Activated CD4-positive, alpha-beta memory T cell treated with anti-CD3 and anti-CD28 coated beads for 36 hours (primary cell): ENCODE results near the gene LPP. TPM values are rescaled to one million over a fixed set of nuclear protein-coding genes. Genes with fewer than 3 reads are reported as not detected.

Source experiments
- CTCF ChIA-PET: fragments of 350-600 bp; sonication (Branson Sonifier 250); formaldehyde crosslinking; loops from one replicate; lab custom pipeline; 2021; ENCODE audit warnings: antibody characterized with exemption, inconsistent platforms; lab: Charles Lee
- POLR2A ChIA-PET: fragments of 350-600 bp; sonication (Branson Sonifier 250); formaldehyde crosslinking; loops from one replicate; lab custom pipeline; 2021; ENCODE audit warnings: antibody characterized with exemption; lab: Charles Lee
- DNase-seq: peaks from one replicate; pipeline ENCODE4 v3.0.0-alpha.2; 2020
- H3K27ac Mint-ChIP-seq: one replicate; pipeline ENCODE4 v1.8.0; 2021; ENCODE audit warnings: mixed read lengths
- H3K27me3 Mint-ChIP-seq: one replicate; pipeline ENCODE4 v1.8.0; 2021; ENCODE audit warnings: mixed read lengths
- H3K36me3 Mint-ChIP-seq: one replicate; pipeline ENCODE4 v1.8.0; 2021; ENCODE audit warnings: mixed read lengths
- H3K4me1 Mint-ChIP-seq: one replicate; pipeline ENCODE4 v1.8.0; 2021; ENCODE audit warnings: low read depth, mixed read lengths
- H3K4me3 Mint-ChIP-seq: one replicate; pipeline ENCODE4 v1.8.0; 2021; ENCODE audit warnings: mild to moderate bottlenecking, mixed read lengths
- H3K9me3 Mint-ChIP-seq: one replicate; pipeline ENCODE4 v1.8.0; 2021; ENCODE audit warnings: mixed read lengths
- intact Hi-C: fragments of 100-400 bp; cut with micrococcal nuclease; formaldehyde crosslinking; loops from one replicate; pipeline ENCODE4 v1.15.1; 2023
- total RNA-seq, 2 experiments: library from RNA; stranded (reverse); gene quantifications; one replicate each; pipeline ENCODE4 v1.2.3, GENCODE V29; 2021

LPP gene
- total RNA-seq, 2 experiments from 2014 or later = 41.0 to 43.6 TPM

DNA sequence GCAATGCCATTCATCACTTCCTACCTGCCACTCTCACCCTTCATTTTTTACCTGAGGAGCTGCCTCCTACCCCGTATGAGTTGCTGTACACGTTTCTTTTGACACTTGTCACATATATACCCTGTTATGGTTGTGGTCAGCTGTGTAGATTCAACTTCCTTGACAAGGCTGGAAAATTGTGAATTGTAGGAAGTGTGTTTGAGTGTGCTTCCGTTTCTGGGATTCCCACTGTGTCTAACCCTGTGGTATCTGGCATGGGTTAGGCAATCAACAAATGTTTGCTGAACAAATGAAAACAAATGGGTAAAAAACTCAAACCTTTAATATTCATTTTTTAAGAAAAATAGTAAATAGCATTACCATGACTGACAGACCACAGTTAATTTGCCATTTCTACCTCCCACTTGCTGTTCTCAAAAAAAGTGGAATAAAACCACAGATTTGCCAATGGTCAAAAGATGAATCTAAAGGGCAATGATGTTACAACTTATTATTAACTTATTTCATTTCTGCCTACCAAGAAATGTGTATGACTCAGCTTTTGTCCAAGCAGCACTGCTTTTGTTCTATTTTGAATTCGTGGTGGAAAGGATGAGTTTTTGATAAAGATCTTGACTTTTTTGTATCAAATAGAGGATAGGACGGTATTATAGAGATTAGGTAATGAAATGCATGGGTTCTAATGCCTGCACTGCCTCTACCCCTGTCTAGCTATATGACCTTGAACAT, 404.6 kb downstream of the LPP start:
- CTCF ChIA-PET = interaction anchor here (1.0 kb wide), 1 partner anchor 818 kb away, joined by 3 read pairs; no protein-coding TSS in a partner anchor
- H3K36me3 Mint-ChIP-seq = peaks cover 2% of the 10 kb centered on the region
- H3K4me3 Mint-ChIP-seq = no peak overlapping the region
- H3K27me3 Mint-ChIP-seq = no peaks in the 10 kb centered on the region
- intact Hi-C loops = no loop called here
- H3K27ac Mint-ChIP-seq = no peak overlapping the region
- POLR2A ChIA-PET = no interaction called here
- H3K9me3 Mint-ChIP-seq = no peaks in the 10 kb centered on the region
- H3K4me1 Mint-ChIP-seq = peaks cover 29% of the 10 kb centered on the region
- no peak for DNase-seq

DNA sequence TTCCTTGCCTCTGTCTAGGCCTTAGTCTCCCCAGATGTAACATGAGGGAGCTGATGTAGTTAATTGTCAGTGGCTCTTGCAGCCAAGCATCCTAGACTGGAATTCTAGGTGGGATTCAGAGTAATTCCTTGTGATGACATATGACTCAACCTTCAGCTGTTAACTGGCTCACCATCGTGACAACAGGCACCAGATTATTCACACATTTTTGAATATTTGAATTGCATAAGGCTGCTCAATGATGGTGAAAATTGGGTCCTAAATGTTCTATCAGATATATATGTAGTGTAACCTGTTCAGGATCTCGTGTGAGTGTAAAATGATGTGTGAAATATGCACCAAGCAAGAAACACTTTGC, 405.1 kb downstream of the LPP start:
- no peaks in the 10 kb centered on the region for H3K9me3 Mint-ChIP-seq
- H3K4me1 Mint-ChIP-seq = peaks cover 25% of the 10 kb centered on the region
- H3K27ac Mint-ChIP-seq = no peak overlapping the region
- DNase-seq = no peak
- ChIA-PET CTCF (no interaction called here), POLR2A (interaction anchor here (1.2 kb wide), 1 partner anchor 11 kb away, joined by 4 read pairs; no protein-coding TSS in a partner anchor)
- no peaks in the 10 kb centered on the region for H3K27me3 Mint-ChIP-seq
- H3K36me3 Mint-ChIP-seq = peaks cover 2% of the 10 kb centered on the region
- no peak overlapping the region for H3K4me3 Mint-ChIP-seq
- intact Hi-C loops = no loop called here

GRCh38 chr3:188559856-188560255, 405.9 kb downstream of the LPP start:
- intact Hi-C loops = no loop called here
- no peak overlapping the region for H3K27ac Mint-ChIP-seq
- ChIA-PET POLR2A (interaction anchor here (1.2 kb wide), 1 partner anchor 12 kb away, joined by 4 read pairs; no protein-coding TSS in a partner anchor), CTCF (no interaction called here)
- no peaks in the 10 kb centered on the region for H3K9me3 Mint-ChIP-seq
- no peak overlapping the region for H3K4me3 Mint-ChIP-seq
- H3K27me3 Mint-ChIP-seq = no peaks in the 10 kb centered on the region
- peaks cover 20% of the 10 kb centered on the region for H3K4me1 Mint-ChIP-seq
- H3K36me3 Mint-ChIP-seq = peaks cover 2% of the 10 kb centered on the region
- DNase-seq = no peak

DNA sequence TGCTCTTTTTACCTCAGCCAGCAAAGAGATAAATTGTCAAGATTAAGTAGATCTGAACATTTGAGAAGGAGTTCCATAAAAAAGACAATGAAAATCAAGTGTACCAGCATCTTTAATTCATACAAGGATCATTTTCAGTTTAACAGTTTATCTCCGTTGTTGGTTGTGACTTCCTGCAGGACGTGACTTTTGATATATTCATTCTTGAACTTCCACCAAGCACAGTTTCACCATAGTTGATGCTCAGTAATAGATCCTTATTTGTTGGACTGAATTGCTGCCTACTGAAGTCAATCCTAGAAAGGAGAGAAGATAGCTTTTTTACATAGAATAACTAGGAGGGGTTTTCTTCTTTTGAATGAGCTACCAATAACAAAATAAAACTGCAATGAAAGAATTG, 408.2 kb downstream of the LPP start:
- Mint-ChIP-seq H3K36me3 (peaks cover 2% of the 10 kb centered on the region), H3K27ac (no peak overlapping the region), H3K4me3 (no peak overlapping the region), H3K9me3 (no peaks in the 10 kb centered on the region), H3K27me3 (no peaks in the 10 kb centered on the region), H3K4me1 (peaks cover 20% of the 10 kb centered on the region)
- no peak for DNase-seq
- ChIA-PET CTCF (no interaction called here), POLR2A (interaction anchor here (0.6 kb wide), 1 partner anchor 95 kb away, joined by 3 read pairs; no protein-coding TSS in a partner anchor)
- intact Hi-C loops = no loop called here

GRCh38 chr3:188567478-188568195, 413.7 kb downstream of the LPP start:
- ChIA-PET POLR2A (no interaction called here), CTCF (no interaction called here)
- H3K4me3 Mint-ChIP-seq = no peak overlapping the region
- H3K27ac Mint-ChIP-seq = no peak overlapping the region
- H3K36me3 Mint-ChIP-seq = no peaks in the 10 kb centered on the region
- intact Hi-C loops = no loop called here
- DNase-seq = no peak
- H3K9me3 Mint-ChIP-seq = no peaks in the 10 kb centered on the region
- peaks cover under 1% of the 10 kb centered on the region for H3K4me1 Mint-ChIP-seq
- no peaks in the 10 kb centered on the region for H3K27me3 Mint-ChIP-seq

- Mint-ChIP-seq H3K27ac (no peak overlapping the region), H3K9me3 (no peaks in the 10 kb centered on the region), H3K4me1 (no peaks in the 10 kb centered on the region), H3K27me3 (no peaks in the 10 kb centered on the region), H3K36me3 (no peaks in the 10 kb centered on the region), H3K4me3 (no peak overlapping the region)
- DNase-seq = no peak
- POLR2A ChIA-PET = no interaction called here
- CTCF ChIA-PET = no interaction called here
- intact Hi-C loops = no loop called here
Measured at GRCh38 chr3:188568736-188569135, 414.8 kb downstream of the LPP start.

GRCh38 chr3:188571531-188572095, 417.7 kb downstream of the LPP start:
- H3K36me3 Mint-ChIP-seq = peaks cover 6% of the 10 kb centered on the region
- ChIA-PET POLR2A (no interaction called here), CTCF (no interaction called here)
- intact Hi-C loops = no loop called here
- no peak overlapping the region for H3K27ac Mint-ChIP-seq
- H3K9me3 Mint-ChIP-seq = no peaks in the 10 kb centered on the region
- DNase-seq = no peak
- H3K4me1 Mint-ChIP-seq = no peaks in the 10 kb centered on the region
- H3K4me3 Mint-ChIP-seq = no peak overlapping the region
- H3K27me3 Mint-ChIP-seq = no peaks in the 10 kb centered on the region

DNA sequence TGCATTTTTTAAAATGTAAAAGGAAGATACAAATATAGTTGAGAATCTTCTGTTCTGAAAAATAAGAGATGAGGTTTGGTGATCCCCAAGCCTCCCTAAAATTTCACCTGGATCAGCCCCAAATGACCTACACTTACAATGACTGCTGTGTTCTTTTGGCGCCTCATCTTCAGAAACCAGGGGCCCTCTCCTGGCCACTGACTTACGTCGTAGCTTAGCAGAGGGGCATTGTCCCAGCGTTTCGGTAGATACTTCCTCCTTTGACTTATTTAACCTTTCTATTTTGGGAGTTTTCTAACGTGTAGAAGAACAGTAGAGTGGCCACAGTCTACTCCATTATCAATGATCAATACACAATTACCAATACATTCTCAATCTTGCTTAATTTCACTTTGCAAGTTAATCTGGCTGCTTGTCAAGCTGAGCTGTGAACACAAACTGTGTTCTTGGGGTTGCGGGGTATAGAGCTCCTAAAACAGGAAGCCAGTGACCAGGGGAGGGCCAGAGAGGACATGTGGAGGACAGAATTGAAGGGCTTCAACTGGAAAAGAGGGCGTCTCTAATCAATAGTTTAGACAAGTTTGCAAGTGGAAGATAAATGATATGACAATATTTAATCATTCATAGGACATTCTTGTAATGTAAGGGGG, 419.5 kb downstream of the LPP start:
- H3K27ac Mint-ChIP-seq = no peak overlapping the region
- DNase-seq = no peak
- H3K36me3 Mint-ChIP-seq = peaks cover 6% of the 10 kb centered on the region
- H3K4me1 Mint-ChIP-seq = peaks cover under 1% of the 10 kb centered on the region
- no peaks in the 10 kb centered on the region for H3K9me3 Mint-ChIP-seq
- H3K27me3 Mint-ChIP-seq = no peaks in the 10 kb centered on the region
- CTCF ChIA-PET = no interaction called here
- intact Hi-C loops = no loop called here
- POLR2A ChIA-PET = no interaction called here
- no peak overlapping the region for H3K4me3 Mint-ChIP-seq

GRCh38 chr3:188573956-188574355, 420.0 kb downstream of the LPP start:
- Mint-ChIP-seq H3K9me3 (no peaks in the 10 kb centered on the region), H3K27me3 (no peaks in the 10 kb centered on the region), H3K36me3 (peaks cover 6% of the 10 kb centered on the region), H3K4me1 (peaks cover 6% of the 10 kb centered on the region), H3K27ac (no peak overlapping the region), H3K4me3 (no peak overlapping the region)
- DNase-seq = no peak
- POLR2A ChIA-PET = no interaction called here
- CTCF ChIA-PET = no interaction called here
- intact Hi-C loops = no loop called here

DNA sequence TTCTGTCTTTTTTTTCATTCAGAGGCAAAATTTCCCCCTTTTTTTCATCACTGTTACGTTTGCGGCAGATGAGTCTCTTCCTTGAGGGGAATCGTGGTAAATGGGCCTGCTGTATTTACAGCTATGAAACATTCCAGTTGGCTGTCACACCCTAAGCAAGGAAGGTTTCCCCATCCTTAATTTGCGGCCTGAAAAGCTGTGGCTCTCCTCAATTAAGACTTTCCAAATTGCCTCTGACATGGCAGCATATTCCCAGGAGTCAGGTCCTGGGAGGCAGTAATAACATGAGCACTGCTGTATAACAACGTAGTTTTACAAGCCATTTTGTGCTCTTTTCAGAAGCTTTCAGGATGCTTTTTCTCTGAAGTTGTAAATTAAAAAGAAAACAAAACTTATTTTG, 420.9 kb downstream of the LPP start:
- Mint-ChIP-seq H3K4me3 (no peak overlapping the region), H3K9me3 (no peaks in the 10 kb centered on the region), H3K27ac (no peak overlapping the region), H3K27me3 (no peaks in the 10 kb centered on the region), H3K36me3 (peaks cover 6% of the 10 kb centered on the region), H3K4me1 (peaks cover 7% of the 10 kb centered on the region)
- ChIA-PET POLR2A (interaction anchor here (0.7 kb wide), 1 partner anchor 918 kb away, joined by 3 read pairs; no protein-coding TSS in a partner anchor), CTCF (interaction anchor here (0.9 kb wide), 1 partner anchor 10 kb away, joined by 4 read pairs; no protein-coding TSS in a partner anchor)
- intact Hi-C loops = no loop called here
- DNase-seq = no peak

DNA sequence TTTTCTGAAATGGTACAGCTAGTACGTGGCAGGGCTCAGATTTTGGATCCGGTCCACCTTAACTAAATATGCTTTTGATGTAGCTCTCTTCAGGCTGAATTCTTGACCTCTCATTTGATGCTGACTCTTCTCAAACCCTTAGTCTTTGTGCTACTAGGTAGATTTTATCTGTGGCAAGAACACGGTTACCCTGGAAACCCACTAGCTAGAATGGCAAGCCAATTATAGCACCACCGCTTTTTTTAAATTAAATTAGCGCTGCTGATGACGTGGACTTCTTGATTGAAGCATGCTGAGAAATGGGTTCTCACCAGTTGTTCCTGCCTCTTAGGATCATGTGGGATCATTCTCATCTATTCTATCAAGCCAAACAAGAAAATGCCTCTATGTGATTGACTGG, 421.5 kb downstream of the LPP start:
- H3K27ac Mint-ChIP-seq = no peak overlapping the region
- ChIA-PET CTCF (interaction anchor here (0.5 to 0.9 kb wide), 2 partner anchors 11 to 340 kb away, joined by 3 to 4 read pairs; no protein-coding TSS in a partner anchor), POLR2A (interaction anchor here (0.6 to 0.7 kb wide), 2 partner anchors 11 to 919 kb away, joined by 3 read pairs; no protein-coding TSS in a partner anchor)
- peaks cover 11% of the 10 kb centered on the region for H3K4me1 Mint-ChIP-seq
- no peaks in the 10 kb centered on the region for H3K9me3 Mint-ChIP-seq
- no peak overlapping the region for H3K4me3 Mint-ChIP-seq
- H3K27me3 Mint-ChIP-seq = no peaks in the 10 kb centered on the region
- H3K36me3 Mint-ChIP-seq = peaks cover 6% of the 10 kb centered on the region
- no peak for DNase-seq
- intact Hi-C loops = no loop called here

GRCh38 chr3:188577539-188577938, 423.6 kb downstream of the LPP start:
- no peaks in the 10 kb centered on the region for H3K27me3 Mint-ChIP-seq
- H3K36me3 Mint-ChIP-seq = peaks cover 6% of the 10 kb centered on the region
- intact Hi-C loops = no loop called here
- H3K27ac Mint-ChIP-seq = no peak overlapping the region
- ChIA-PET CTCF (no interaction called here), POLR2A (no interaction called here)
- no peak overlapping the region for H3K4me3 Mint-ChIP-seq
- no peaks in the 10 kb centered on the region for H3K9me3 Mint-ChIP-seq
- no peak for DNase-seq
- peaks cover 12% of the 10 kb centered on the region for H3K4me1 Mint-ChIP-seq
